ENCODE results near the gene AFAP1L2. TPM values are rescaled to one million over a fixed set of nuclear protein-coding genes. Genes with fewer than 3 reads are reported as not detected.

Gene AFAP1L2
- total RNA-seq, 3 donors from 2014 or later, result 6.7 to 23.4 (median 11.6) TPM

GRCh38 chr10:114406455-114406854 is 2.2 kb upstream of the AFAP1L2 start:
- no peaks in the 10 kb centered on the region for H3K9me3 ChIP-seq
- H3K4me3 ChIP-seq, result no peak overlapping the region
- intact Hi-C loops (cut with DNase I, micrococcal nuclease), result no loop called here
- peaks cover 13% of the 10 kb centered on the region for H3K4me1 ChIP-seq (ENCODE audit: low read depth)
- DNase-seq, result no peak
- H3K36me3 ChIP-seq (ENCODE audit: low read depth), result no peaks in the 10 kb centered on the region
- no peak for TF ChIP-seq CTCF (IDR thresholded peaks at IDR 0.05)
- no peak for ATAC-seq

- peak; percentile 82 for ATAC-seq
- H3K4me1 ChIP-seq (ENCODE audit: low read depth), result peaks cover 13% of the 10 kb centered on the region
- H3K9me3 ChIP-seq, result no peaks in the 10 kb centered on the region
- H3K4me3 ChIP-seq, result no peak overlapping the region
- DNase-seq, result peak; percentile 72 to 81 (median 72)
- intact Hi-C loops (cut with DNase I, micrococcal nuclease), result no loop called here
- H3K36me3 ChIP-seq (ENCODE audit: low read depth), result no peaks in the 10 kb centered on the region
- no peak for TF ChIP-seq CTCF (IDR thresholded peaks at IDR 0.05)
These were observed 679 bp upstream of the AFAP1L2 start for GRCh38 chr10:114405011-114405350.

GRCh38 chr10:114403541-114404161 is 651 bp downstream of the AFAP1L2 start:
- intact Hi-C loops (cut with DNase I, micrococcal nuclease), result no loop called here
- DNase-seq, result peak in 2 of 3 donors; percentile 18 to 48

GRCh38 chr10:114402871-114403540 is 1.3 kb downstream of the AFAP1L2 start:
- Histone ChIP-seq H3K4me1 (ENCODE audit: low read depth) (peaks cover 17% of the 10 kb centered on the region), H3K36me3 (ENCODE audit: low read depth) (no peaks in the 10 kb centered on the region), H3K9me3 (no peaks in the 10 kb centered on the region), H3K4me3 (no peak overlapping the region)
- DNase-seq (no peak), ATAC-seq (no peak)
- intact Hi-C loops (cut with DNase I, micrococcal nuclease), result no loop called here
- TF ChIP-seq CTCF (IDR thresholded peaks at IDR 0.05), result no peak

More at GRCh38 chr10:114403541-114404161, 651 bp downstream of the AFAP1L2 start:
- ATAC-seq, result peak; percentile 18
- Histone ChIP-seq H3K9me3 (no peaks in the 10 kb centered on the region), H3K4me3 (peak overlapping the region; percentile 19), H3K36me3 (ENCODE audit: low read depth) (no peaks in the 10 kb centered on the region), H3K4me1 (ENCODE audit: low read depth) (peaks cover 17% of the 10 kb centered on the region)
- TF ChIP-seq CTCF (IDR thresholded peaks at IDR 0.05), result no peak

GRCh38 chr10:114402233-114402632 is 2.1 kb downstream of the AFAP1L2 start:
- no peak for TF ChIP-seq CTCF (IDR thresholded peaks at IDR 0.05)
- Histone ChIP-seq H3K36me3 (ENCODE audit: low read depth) (no peaks in the 10 kb centered on the region), H3K4me3 (no peak overlapping the region), H3K9me3 (no peaks in the 10 kb centered on the region), H3K4me1 (ENCODE audit: low read depth) (peaks cover 17% of the 10 kb centered on the region)
- intact Hi-C loops (cut with DNase I, micrococcal nuclease), result no loop called here
- DNase-seq (no peak), ATAC-seq (no peak)
